Measurements from ENCODE around the gene OSBPL9. TPM values are rescaled to one million over a fixed set of nuclear protein-coding genes. Genes with fewer than 3 reads are reported as not detected.
"Not testable (repeated sequence)": the region's sequence is repeated elsewhere in the genome, so short reads cannot be mapped to it uniquely, and the experiment has no call there.

OSBPL9 gene
- polyA plus RNA-seq, 4 donors, result 19.7 to 72.9 (median 31.8) TPM

DNA sequence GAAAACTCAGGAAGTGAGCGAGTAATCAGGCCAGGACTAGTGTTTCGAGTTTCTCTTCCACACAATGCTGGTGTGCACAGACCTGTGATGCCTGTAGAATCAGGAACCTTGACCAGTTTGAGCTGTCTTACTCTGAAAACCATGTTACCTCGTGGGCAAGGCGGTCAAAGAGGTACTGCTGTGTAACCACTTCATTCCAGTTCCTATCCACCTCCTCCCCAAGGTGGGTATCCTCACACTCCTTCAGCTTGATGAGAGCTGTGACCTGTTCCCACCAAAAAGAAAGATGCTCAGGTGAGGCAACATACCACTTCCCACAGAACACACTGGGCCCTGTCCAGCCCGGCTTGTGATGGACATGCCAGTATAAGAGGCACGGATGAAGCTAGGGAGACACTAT lies 173.5 kb downstream of the OSBPL9 start:
- Histone ChIP-seq H3K36me3 (ENCODE audit: control insufficient read depth in 3 of 3, insufficient read depth in 2 of 3, low read depth in 1 of 3, low read length in 3 of 3) (peaks cover 29 to 39% (median 32%) of the 10 kb centered on the region in 3 donors), H3K27ac (ENCODE audit: low read depth in 1 of 3, low read length in 2 of 3) (no peak overlapping the region), H3K4me1 (ENCODE audit: control insufficient read depth in 3 of 3, insufficient read depth in 2 of 3, low read depth in 1 of 3, low read length in 2 of 3) (no peaks in the 10 kb centered on the region), H3K9me3 (ENCODE audit: control insufficient read depth in 2 of 2, insufficient read depth in 1 of 2, low read depth in 1 of 2, low read length in 1 of 2) (no peaks in the 10 kb centered on the region), H3K27me3 (ENCODE audit: control insufficient read depth in 3 of 3, insufficient read depth in 3 of 3, low read length in 3 of 3) (no peaks in the 10 kb centered on the region), H3K4me3 (ENCODE audit: low read depth in 1 of 3, low read length in 3 of 3) (no peak overlapping the region)
- DNase-seq, result no peak
- 90 to 95% (median 93%) methylated on average over 6 of the region's 6 CpGs for WGBS, 3 donors
- no peak for FAIRE-seq

DNA sequence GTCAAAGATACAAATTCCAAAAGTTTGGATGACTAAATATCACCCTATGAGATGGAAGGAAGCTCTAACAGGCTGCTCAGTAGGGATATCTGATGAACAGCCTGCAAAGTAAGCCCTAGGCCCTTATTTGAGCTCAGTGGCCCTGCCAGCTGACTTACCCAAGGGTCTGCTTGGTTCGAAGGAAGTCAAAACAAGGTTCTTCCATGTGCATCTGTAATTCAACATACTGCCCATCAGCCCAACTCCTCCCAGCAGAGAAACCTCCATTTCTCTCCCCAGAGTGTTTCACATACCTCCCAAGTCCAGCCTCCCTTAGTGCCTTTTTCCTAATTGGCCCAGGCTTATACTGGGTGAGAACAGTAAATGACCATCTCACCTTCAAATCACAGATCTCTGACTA lies 175.0 kb downstream of the OSBPL9 start:
- FAIRE-seq, result no peak
- Histone ChIP-seq H3K27ac (ENCODE audit: low read depth in 1 of 3, low read length in 2 of 3) (no peak overlapping the region), H3K4me3 (ENCODE audit: low read depth in 1 of 3, low read length in 3 of 3) (no peak overlapping the region), H3K36me3 (ENCODE audit: control insufficient read depth in 3 of 3, insufficient read depth in 2 of 3, low read depth in 1 of 3, low read length in 3 of 3) (peaks cover 26 to 38% (median 36%) of the 10 kb centered on the region in 3 donors), H3K27me3 (ENCODE audit: control insufficient read depth in 3 of 3, insufficient read depth in 3 of 3, low read length in 3 of 3) (no peaks in the 10 kb centered on the region), H3K4me1 (ENCODE audit: control insufficient read depth in 3 of 3, insufficient read depth in 2 of 3, low read depth in 1 of 3, low read length in 2 of 3) (no peaks in the 10 kb centered on the region), H3K9me3 (ENCODE audit: control insufficient read depth in 2 of 2, insufficient read depth in 1 of 2, low read depth in 1 of 2, low read length in 1 of 2) (no peaks in the 10 kb centered on the region)
- no peak for DNase-seq
- 91 to 100% (median 95%) methylated on average over 1 of the region's 1 CpG for WGBS, 3 donors

DNA sequence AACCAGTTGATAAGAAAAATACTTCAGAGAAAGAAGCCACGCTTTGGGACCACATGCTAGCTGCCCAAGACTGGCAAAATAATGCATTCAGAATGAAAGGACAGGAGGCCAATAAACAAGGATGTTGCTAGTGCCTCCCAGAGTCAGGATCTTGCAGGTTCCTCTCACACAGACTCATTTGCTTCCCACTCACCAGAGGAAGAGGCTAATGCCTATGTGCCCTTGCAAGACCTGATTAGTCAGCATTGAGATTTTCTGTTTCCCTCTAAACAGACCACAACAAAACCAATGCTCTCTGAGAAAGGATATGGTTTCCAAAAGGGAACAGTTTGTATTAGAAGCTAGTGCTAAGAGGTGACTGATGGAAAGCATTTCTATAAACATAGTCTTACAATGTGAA lies 176.0 kb downstream of the OSBPL9 start:
- peaks cover 21 to 40% (median 38%) of the 10 kb centered on the region in 3 donors for H3K36me3 ChIP-seq (ENCODE audit: control insufficient read depth in 3 of 3, insufficient read depth in 2 of 3, low read depth in 1 of 3, low read length in 3 of 3)
- no peak for FAIRE-seq

GRCh38 chr1:51794260-51794659 lies 177.4 kb downstream of the OSBPL9 start:
- peaks cover 19 to 41% (median 37%) of the 10 kb centered on the region in 3 donors for H3K36me3 ChIP-seq (ENCODE audit: control insufficient read depth in 3 of 3, insufficient read depth in 2 of 3, low read depth in 1 of 3, low read length in 3 of 3)
- 91 to 98% (median 95%) methylated on average over 2 of the region's 2 CpGs for WGBS, 3 donors
- no peak overlapping the region for H3K27ac ChIP-seq (ENCODE audit: low read depth in 1 of 3, low read length in 2 of 3)
- FAIRE-seq, result no peak
- H3K4me3 ChIP-seq (ENCODE audit: low read depth in 1 of 3, low read length in 3 of 3), result no peak overlapping the region
- H3K4me1 ChIP-seq (ENCODE audit: control insufficient read depth in 3 of 3, insufficient read depth in 2 of 3, low read depth in 1 of 3, low read length in 2 of 3), result no peaks in the 10 kb centered on the region
- DNase-seq, result no peak
- H3K27me3 ChIP-seq (ENCODE audit: control insufficient read depth in 3 of 3, insufficient read depth in 3 of 3, low read length in 3 of 3), result no peaks in the 10 kb centered on the region
- H3K9me3 ChIP-seq (ENCODE audit: control insufficient read depth in 2 of 2, insufficient read depth in 1 of 2, low read depth in 1 of 2, low read length in 1 of 2), result no peaks in the 10 kb centered on the region

More for the DNA sequence above, 176.0 kb downstream of the OSBPL9 start:
- WGBS, 3 donors, result 84 to 95% (median 93%) methylated on average over 1 of the region's 1 CpG
- H3K4me1 ChIP-seq (ENCODE audit: control insufficient read depth in 3 of 3, insufficient read depth in 2 of 3, low read depth in 1 of 3, low read length in 2 of 3), result no peaks in the 10 kb centered on the region
- H3K4me3 ChIP-seq (ENCODE audit: low read depth in 1 of 3, low read length in 3 of 3), result no peak overlapping the region
- no peaks in the 10 kb centered on the region for H3K27me3 ChIP-seq (ENCODE audit: control insufficient read depth in 3 of 3, insufficient read depth in 3 of 3, low read length in 3 of 3)
- no peaks in the 10 kb centered on the region for H3K9me3 ChIP-seq (ENCODE audit: control insufficient read depth in 2 of 2, insufficient read depth in 1 of 2, low read depth in 1 of 2, low read length in 1 of 2)
- no peak overlapping the region for H3K27ac ChIP-seq (ENCODE audit: low read depth in 1 of 3, low read length in 2 of 3)
- no peak for DNase-seq

DNA sequence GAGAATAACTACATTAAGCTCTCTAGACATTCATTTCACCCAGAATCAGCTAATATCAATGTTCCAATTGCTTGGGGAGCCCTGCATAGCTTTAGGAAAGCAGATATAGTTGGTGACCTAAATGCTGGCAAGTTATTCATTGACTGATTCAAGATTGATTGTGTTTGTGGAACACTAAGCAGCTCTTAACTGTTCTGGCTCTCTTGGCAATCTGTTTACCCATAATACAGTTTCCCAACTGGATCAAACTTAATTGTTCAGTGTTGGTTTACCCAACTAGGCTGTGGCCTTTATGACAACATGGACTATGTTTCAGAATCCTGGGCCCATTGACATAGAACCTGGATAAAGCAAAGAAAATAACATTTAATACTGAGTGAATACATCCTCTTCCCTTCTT lies 178.0 kb downstream of the OSBPL9 start:
- Histone ChIP-seq H3K36me3 (ENCODE audit: control insufficient read depth in 3 of 3, insufficient read depth in 2 of 3, low read depth in 1 of 3, low read length in 3 of 3) (peaks cover 16 to 43% (median 35%) of the 10 kb centered on the region in 3 donors), H3K9me3 (ENCODE audit: control insufficient read depth in 2 of 2, insufficient read depth in 1 of 2, low read depth in 1 of 2, low read length in 1 of 2) (no peaks in the 10 kb centered on the region), H3K27ac (ENCODE audit: low read depth in 1 of 3, low read length in 2 of 3) (no peak overlapping the region), H3K4me3 (ENCODE audit: low read depth in 1 of 3, low read length in 3 of 3) (no peak overlapping the region), H3K27me3 (ENCODE audit: control insufficient read depth in 3 of 3, insufficient read depth in 3 of 3, low read length in 3 of 3) (no peaks in the 10 kb centered on the region), H3K4me1 (ENCODE audit: control insufficient read depth in 3 of 3, insufficient read depth in 2 of 3, low read depth in 1 of 3, low read length in 2 of 3) (no peaks in the 10 kb centered on the region)
- no peak for FAIRE-seq
- no peak for DNase-seq

DNA sequence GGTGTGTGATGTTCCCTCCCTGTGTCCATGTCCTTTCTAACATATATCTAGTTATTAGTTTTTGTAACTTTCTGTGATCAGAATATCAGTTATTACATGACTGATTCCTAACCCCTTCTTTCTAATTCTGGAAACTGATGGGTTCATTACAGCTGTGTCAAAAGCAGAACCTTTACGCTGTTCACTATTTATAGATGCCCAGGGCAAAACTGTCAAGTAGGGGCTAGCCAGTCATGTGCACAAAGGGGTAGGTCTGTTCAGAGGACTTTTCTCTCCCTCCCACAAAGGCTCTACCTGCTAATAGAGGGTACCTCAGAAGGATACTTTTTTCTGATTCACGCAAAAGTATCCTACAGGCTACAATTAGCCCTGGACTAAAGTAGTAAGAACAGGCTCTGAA lies 182.5 kb downstream of the OSBPL9 start:
- Histone ChIP-seq H3K4me1 (ENCODE audit: control insufficient read depth in 3 of 3, insufficient read depth in 2 of 3, low read depth in 1 of 3, low read length in 2 of 3) (no peaks in the 10 kb centered on the region), H3K27ac (ENCODE audit: low read depth in 1 of 3, low read length in 2 of 3) (no peak overlapping the region), H3K27me3 (ENCODE audit: control insufficient read depth in 3 of 3, insufficient read depth in 3 of 3, low read length in 3 of 3) (no peaks in the 10 kb centered on the region), H3K9me3 (ENCODE audit: control insufficient read depth in 2 of 2, insufficient read depth in 1 of 2, low read depth in 1 of 2, low read length in 1 of 2) (no peaks in the 10 kb centered on the region), H3K36me3 (ENCODE audit: control insufficient read depth in 3 of 3, insufficient read depth in 2 of 3, low read depth in 1 of 3, low read length in 3 of 3) (peaks cover 5 to 31% (median 21%) of the 10 kb centered on the region in 3 donors), H3K4me3 (ENCODE audit: low read depth in 1 of 3, low read length in 3 of 3) (no peak overlapping the region)
- DNase-seq (no peak), FAIRE-seq (no peak)
- 95 to 96% (median 96%) methylated on average over 2 of the region's 2 CpGs for WGBS, 3 donors

- Histone ChIP-seq H3K36me3 (ENCODE audit: control insufficient read depth in 3 of 3, insufficient read depth in 2 of 3, low read depth in 1 of 3, low read length in 3 of 3) (peaks cover 9 to 26% (median 10%) of the 10 kb centered on the region in 3 donors), H3K27ac (ENCODE audit: low read depth in 1 of 3, low read length in 2 of 3) (no peak overlapping the region), H3K27me3 (ENCODE audit: control insufficient read depth in 3 of 3, insufficient read depth in 3 of 3, low read length in 3 of 3) (no peaks in the 10 kb centered on the region), H3K9me3 (ENCODE audit: control insufficient read depth in 2 of 2, insufficient read depth in 1 of 2, low read depth in 1 of 2, low read length in 1 of 2) (no peaks in the 10 kb centered on the region), H3K4me1 (ENCODE audit: control insufficient read depth in 3 of 3, insufficient read depth in 2 of 3, low read depth in 1 of 3, low read length in 2 of 3) (no peaks in the 10 kb centered on the region), H3K4me3 (ENCODE audit: low read depth in 1 of 3, low read length in 3 of 3) (no peak overlapping the region)
- DNase-seq, result no peak
- no peak for FAIRE-seq
- 96 to 100% (median 97%) methylated on average over 1 of the region's 1 CpG for WGBS, 3 donors
Measured at GRCh38 chr1:51814513-51814912, 197.6 kb downstream of the OSBPL9 start.

DNA sequence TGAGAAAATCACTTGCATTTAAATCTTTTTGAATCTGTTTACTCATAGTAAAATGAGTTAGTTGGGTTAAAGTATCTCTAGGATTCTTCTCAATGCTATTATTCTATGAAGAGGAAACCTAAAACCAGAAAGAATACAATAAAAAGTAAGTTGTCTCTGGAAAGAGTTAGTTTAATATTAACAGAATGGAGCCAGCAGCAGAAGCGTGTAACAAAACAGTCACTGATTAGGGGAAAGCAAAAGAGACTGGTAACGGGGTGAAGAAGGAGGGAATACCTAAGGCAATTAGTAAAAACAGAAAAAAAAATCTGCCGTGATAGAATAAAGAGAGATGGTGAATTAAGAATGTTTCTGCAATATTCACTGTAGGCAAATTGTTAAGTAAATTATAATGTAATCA lies 201.6 kb downstream of the OSBPL9 start:
- WGBS, 3 donors, result 73 to 85% (median 84%) methylated on average over 3 of the region's 3 CpGs
- DNase-seq (peak in 1 of 2 donors; percentile 10), FAIRE-seq (no peak)
- Histone ChIP-seq H3K36me3 (ENCODE audit: control insufficient read depth in 3 of 3, insufficient read depth in 2 of 3, low read depth in 1 of 3, low read length in 3 of 3) (peaks cover 4 to 11% (median 10%) of the 10 kb centered on the region in 3 donors), H3K4me1 (ENCODE audit: control insufficient read depth in 3 of 3, insufficient read depth in 2 of 3, low read depth in 1 of 3, low read length in 2 of 3) (no peaks in the 10 kb centered on the region), H3K4me3 (ENCODE audit: low read depth in 1 of 3, low read length in 3 of 3) (no peak overlapping the region), H3K27ac (ENCODE audit: low read depth in 1 of 3, low read length in 2 of 3) (no peak overlapping the region), H3K9me3 (ENCODE audit: control insufficient read depth in 2 of 2, insufficient read depth in 1 of 2, low read depth in 1 of 2, low read length in 1 of 2) (no peaks in the 10 kb centered on the region), H3K27me3 (ENCODE audit: control insufficient read depth in 3 of 3, insufficient read depth in 3 of 3, low read length in 3 of 3) (no peaks in the 10 kb centered on the region)

DNA sequence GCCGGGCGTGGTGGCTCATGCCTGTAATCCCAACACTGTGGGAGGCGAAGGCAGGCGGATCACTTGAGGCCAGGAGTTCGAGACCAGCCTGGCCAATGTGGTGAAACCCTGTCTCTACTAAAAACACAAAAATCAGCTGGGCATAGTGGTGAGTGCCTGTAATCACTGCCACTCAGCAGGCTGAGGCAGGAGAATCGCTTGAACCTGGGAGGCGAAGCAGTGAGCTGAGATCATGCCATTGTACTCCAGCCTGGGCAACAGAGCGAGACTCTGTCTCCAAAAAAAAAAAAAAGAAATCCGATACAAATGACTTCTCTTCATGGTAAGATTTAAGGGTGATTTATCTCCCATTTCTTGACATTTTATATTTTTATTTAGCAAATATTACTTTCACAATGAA lies 202.1 kb downstream of the OSBPL9 start:
- peaks cover 3 to 11% (median 9%) of the 10 kb centered on the region in 3 donors for H3K36me3 ChIP-seq (ENCODE audit: control insufficient read depth in 3 of 3, insufficient read depth in 2 of 3, low read depth in 1 of 3, low read length in 3 of 3)
- 96 to 98% (median 98%) methylated on average over 9 of the region's 9 CpGs for WGBS, 3 donors
- not testable (repeated sequence) for H3K4me3 ChIP-seq (ENCODE audit: low read depth in 1 of 3, low read length in 3 of 3); FAIRE-seq; H3K4me1 ChIP-seq (ENCODE audit: control insufficient read depth in 3 of 3, insufficient read depth in 2 of 3, low read depth in 1 of 3, low read length in 2 of 3); H3K9me3 ChIP-seq (ENCODE audit: control insufficient read depth in 2 of 2, insufficient read depth in 1 of 2, low read depth in 1 of 2, low read length in 1 of 2); H3K27ac ChIP-seq (ENCODE audit: low read depth in 1 of 3, low read length in 2 of 3); DNase-seq; H3K27me3 ChIP-seq (ENCODE audit: control insufficient read depth in 3 of 3, insufficient read depth in 3 of 3, low read length in 3 of 3)

Data from small intestine (tissue), 7 donors.